H1 (cell line): ENCODE data around the gene NR2C2AP. TPM values are rescaled to one million over a fixed set of nuclear protein-coding genes. Genes with fewer than 3 reads are reported as not detected.
A peak's percentile ranks its signal among the peaks of the same experiment; 100 is the strongest.

ENCODE experiments used
- BRCA1 ChIP-seq: IDR thresholded peaks from 2 replicates; pipeline ENCODE4 v1.6.1; 2012; ENCODE audit warnings: low read depth, low read length, improper control_type of control experiment
- KDM4A ChIP-seq: IDR thresholded peaks from one replicate; pipeline ENCODE4 v1.7.1; 2012; ENCODE audit warnings: low read depth, mild to moderate bottlenecking, moderate library complexity, low read length, inconsistent platforms; ENCODE audit not compliant: severe bottlenecking
- MAFK ChIP-seq: IDR thresholded peaks from 2 replicates; pipeline ENCODE4 v1.6.1; 2012; ENCODE audit warnings: low read depth, mild to moderate bottlenecking, improper control_type of control experiment, low read length
- NANOG ChIP-seq: IDR thresholded peaks from 2 replicates; pipeline ENCODE4 v1.6.1; 2011; ENCODE audit warnings: low read length, low read depth, mild to moderate bottlenecking, inconsistent platforms; ENCODE audit not compliant: insufficient read depth, poor library complexity, severe bottlenecking
- RBBP5 ChIP-seq: IDR thresholded peaks from 2 replicates; pipeline ENCODE4 v1.7.1; 2012; ENCODE audit warnings: low read depth, mild to moderate bottlenecking, inconsistent platforms, low read length, moderate library complexity, borderline replicate concordance
- ZNF274 ChIP-seq: IDR thresholded peaks from 2 replicates; pipeline ENCODE4 v1.7.0; 2012; ENCODE audit warnings: low read length, borderline replicate concordance; ENCODE audit errors: extremely low read depth
- polyA plus RNA-seq, 7 experiments: library from polyadenylated mRNA; depleted of rRNA in 3 of 7; stranded (reverse) in 5 of 7; unstranded in 2 of 7; fragments of >200 nt in 5 of 7; fragments of 200-250 nt in 2 of 7; gene quantifications; 1 replicate in 5 of 7; 2 replicates in 1 of 7; 4 replicates in 1 of 7; pipeline versions ENCODE4 v1.2.1 to v1.2.3, GENCODE V29; 2011 to 2013; ENCODE audit warnings: missing spikeins in 2 of 7, mixed read lengths in 2 of 7
- total RNA-seq: library from RNA; stranded (reverse); fragmentation: NEBNext Ultra II Directional; extraction: Animal tissue kit (Norgen Biotek cat#: 25700); gene quantifications from 2 replicates; pipeline ENCODE4 v1.2.1, GENCODE V29; 2021

The NR2C2AP gene
- total and polyA plus RNA-seq, 2 of the 8 experiments (the other 6 are each of a cell fraction or from before 2014, with no cell fraction given), result 16.4 to 20.5 TPM

- TF ChIP-seq BRCA1 (no peak), MAFK (no peak), ZNF274 (no peak), KDM4A (peak; percentile 83), RBBP5 (no peak; the same call in 1 of the 2 replicates), NANOG (no peak)
- TF ChIP-seq, all 59 proteins: peak for 11
These were observed 8.5 kb upstream of the NR2C2AP start, which contains the start of gene NCAN (continued) for GRCh38 chr19:19211499-19212420.
